SK-MEL-5 (cell line): ENCODE measurements around the gene CDK5RAP1. TPM values are rescaled to one million over a fixed set of nuclear protein-coding genes. Genes with fewer than 3 reads are reported as not detected.
A peak's percentile ranks its signal among the peaks of the same experiment; 100 is the strongest.
"Not testable (repeated sequence)": the region's sequence is repeated elsewhere in the genome, so short reads cannot be mapped to it uniquely, and the experiment has no call there.

ENCODE experiments used
- DNase-seq: peaks from one replicate; pipeline ENCODE4 v3.0.0-alpha.2; 2016; ENCODE audit warnings: low read depth, low spot score
- in situ Hi-C: cut with HindIII; loops from 2 replicates; pipeline ENCODE4 v1.10.0; 2016; ENCODE audit warnings: low sequenced_read_pairs, high pct_unique_total_duplicates, low pct_unique_long_range_greater_than_20kb
- total RNA-seq: library from RNA; depleted of rRNA; stranded (reverse); fragments of >200 nt; shearing (Covaris generic); gene quantifications from 2 replicates; pipeline ENCODE4 v1.2.3, GENCODE V29; 2014

The CDK5RAP1 gene
- total RNA-seq, 1 experiment from 2014 or later, result 38.1 TPM

- DNase-seq, result no peak
- in situ Hi-C loops, result no loop called here
Measured at GRCh38 chr20:33394718-33395117, 6.6 kb downstream of the CDK5RAP1 start.

- in situ Hi-C loops, result no loop called here
- no peak for DNase-seq
Measured at GRCh38 chr20:33393609-33394008, 7.7 kb downstream of the CDK5RAP1 start.

- in situ Hi-C loops, result no loop called here
- DNase-seq, result no peak
Measured at GRCh38 chr20:33391722-33392415, 9.4 kb downstream of the CDK5RAP1 start.

GRCh38 chr20:33389326-33389725 is 12.0 kb downstream of the CDK5RAP1 start:
- DNase-seq, in situ Hi-C loops: not testable (repeated sequence)

GRCh38 chr20:33388268-33388667 is 13.1 kb downstream of the CDK5RAP1 start:
- DNase-seq, result no peak
- in situ Hi-C loops, result no loop called here

- in situ Hi-C loops, result no loop called here
- no peak for DNase-seq
Measured at GRCh38 chr20:33387177-33387576, 14.1 kb downstream of the CDK5RAP1 start.

GRCh38 chr20:33386673-33387072 is 14.6 kb downstream of the CDK5RAP1 start:
- no peak for DNase-seq
- in situ Hi-C loops, result no loop called here

GRCh38 chr20:33377366-33377765 is 24.0 kb downstream of the CDK5RAP1 start:
- in situ Hi-C loops, result no loop called here
- DNase-seq, result no peak

GRCh38 chr20:33373735-33374605 is 27.3 kb downstream of the CDK5RAP1 start:
- no peak for DNase-seq
- in situ Hi-C loops, result no loop called here

GRCh38 chr20:33372993-33373441 is 28.3 kb downstream of the CDK5RAP1 start:
- in situ Hi-C loops, result no loop called here
- DNase-seq, result no peak

GRCh38 chr20:33370291-33370690 is 31.0 kb downstream of the CDK5RAP1 start:
- in situ Hi-C loops, result no loop called here
- no peak for DNase-seq

GRCh38 chr20:33362898-33363297 is 38.4 kb downstream of the CDK5RAP1 start:
- in situ Hi-C loops, result no loop called here
- DNase-seq, result no peak

- peak; percentile 64 for DNase-seq
- in situ Hi-C loops, result no loop called here
Measured at GRCh38 chr20:33359399-33360261, 41.7 kb downstream of the CDK5RAP1 start.

- DNase-seq, result no peak
- in situ Hi-C loops, result no loop called here
Measured at GRCh38 chr20:33353013-33353402, 48.3 kb downstream of the CDK5RAP1 start.

GRCh38 chr20:33352258-33353012 is 48.9 kb downstream of the CDK5RAP1 start:
- DNase-seq, result no peak
- in situ Hi-C loops, result no loop called here

- in situ Hi-C loops, result no loop called here
- DNase-seq, result no peak
Measured at GRCh38 chr20:33351696-33352095, 49.6 kb downstream of the CDK5RAP1 start.

- in situ Hi-C loops, result no loop called here
- no peak for DNase-seq
Measured at GRCh38 chr20:33349493-33349892, 51.8 kb downstream of the CDK5RAP1 start.
